ENCODE data around the gene DEGS1.

The DEGS1 gene

GRCh38 chr1:224182866-224183590 is at the start of gene DEGS1:
DEGS1 (plus strand) TSS chr1:224183240; CDS start chr1:224183337, 97 bp downstream.
- peak; percentile 87 for DNase-seq (ENCODE audit: low spot score)

GRCh38 chr1:224133741-224134299 is 49.2 kb upstream of the DEGS1 start:
- no peak for DNase-seq (ENCODE audit: low spot score)

GRCh38 chr1:224137518-224137917 is 45.5 kb upstream of the DEGS1 start:
- DNase-seq (ENCODE audit: low spot score) = no peak

- DNase-seq (ENCODE audit: low spot score) = no peak
Measured at GRCh38 chr1:224138198-224138597, 44.8 kb upstream of the DEGS1 start.

GRCh38 chr1:224141693-224142092 is 41.3 kb upstream of the DEGS1 start:
- DNase-seq (ENCODE audit: low spot score) = no peak

GRCh38 chr1:224149709-224150108 is 33.3 kb upstream of the DEGS1 start:
- no peak for DNase-seq (ENCODE audit: low spot score)

- no peak for DNase-seq (ENCODE audit: low spot score)
Measured at GRCh38 chr1:224151117-224151516, 31.9 kb upstream of the DEGS1 start.

GRCh38 chr1:224157316-224157715 is 25.7 kb upstream of the DEGS1 start:
- DNase-seq (ENCODE audit: low spot score) = no peak

GRCh38 chr1:224159541-224159940 is 23.5 kb upstream of the DEGS1 start:
- DNase-seq (ENCODE audit: low spot score) = no peak

- no peak for DNase-seq (ENCODE audit: low spot score)
Measured at GRCh38 chr1:224160171-224160682, 22.8 kb upstream of the DEGS1 start.

- DNase-seq (ENCODE audit: low spot score) = no peak
Measured at GRCh38 chr1:224162768-224163167, 20.3 kb upstream of the DEGS1 start.

GRCh38 chr1:224163311-224163710 is 19.7 kb upstream of the DEGS1 start:
- no peak for DNase-seq (ENCODE audit: low spot score)

GRCh38 chr1:224168859-224169380 is 14.1 kb upstream of the DEGS1 start:
- DNase-seq (ENCODE audit: low spot score) = no peak

GRCh38 chr1:224169718-224170270 is 13.2 kb upstream of the DEGS1 start:
- DNase-seq (ENCODE audit: low spot score) = no peak

GRCh38 chr1:224170343-224170742 is 12.7 kb upstream of the DEGS1 start:
- DNase-seq (ENCODE audit: low spot score) = no peak

- DNase-seq (ENCODE audit: low spot score) = peak; percentile 56
Measured at GRCh38 chr1:224170748-224171478, 12.1 kb upstream of the DEGS1 start.

GRCh38 chr1:224172229-224172628 is 10.8 kb upstream of the DEGS1 start:
- DNase-seq (ENCODE audit: low spot score) = no peak

GRCh38 chr1:224173523-224173922 is 9.5 kb upstream of the DEGS1 start:
- DNase-seq (ENCODE audit: low spot score) = no peak

GRCh38 chr1:224175617-224176016 is 7.4 kb upstream of the DEGS1 start:
- no peak for DNase-seq (ENCODE audit: low spot score)

- no peak for DNase-seq (ENCODE audit: low spot score)
Measured at GRCh38 chr1:224177356-224177999, 5.6 kb upstream of the DEGS1 start.

GRCh38 chr1:224178894-224179293 is 4.1 kb upstream of the DEGS1 start:
- DNase-seq (ENCODE audit: low spot score) = no peak

All from cerebellar cortex (tissue), 1 donor.